KOPT-K1 (cell line): ENCODE results near the gene ARHGAP45.
A peak's percentile ranks its signal among the peaks of the same experiment; 100 is the strongest.

Source experiments
- H3K27ac ChIP-seq: fragments of 200-600 bp; sonication (generic); 2 replicates; pipeline ENCODE4 v1.5.1; 2016; ENCODE audit warnings: antibody characterized with exemption, mild to moderate bottlenecking, low read depth, low read length; ENCODE audit not compliant: poor library complexity, severe bottlenecking
- H3K36me3 ChIP-seq: fragments of 200-600 bp; sonication (generic); 2 replicates; pipeline ENCODE4 v1.5.1; 2017; ENCODE audit warnings: antibody characterized with exemption, mild to moderate bottlenecking, low read length, moderate library complexity; ENCODE audit not compliant: insufficient read depth
- H3K9me3 ChIP-seq: fragments of 200-600 bp; sonication (generic); 2 replicates; pipeline ENCODE4 v1.5.1; 2017; ENCODE audit warnings: antibody characterized with exemption, low read length, mild to moderate bottlenecking; ENCODE audit not compliant: insufficient read depth, poor library complexity, severe bottlenecking

ARHGAP45 gene

GRCh38 chr19:1061987-1062386 lies 5.0 kb upstream of the ARHGAP45 start:
- no peaks in the 10 kb centered on the region for H3K36me3 ChIP-seq
- H3K27ac ChIP-seq, result no peak overlapping the region
- H3K9me3 ChIP-seq, result no peaks in the 10 kb centered on the region

DNA sequence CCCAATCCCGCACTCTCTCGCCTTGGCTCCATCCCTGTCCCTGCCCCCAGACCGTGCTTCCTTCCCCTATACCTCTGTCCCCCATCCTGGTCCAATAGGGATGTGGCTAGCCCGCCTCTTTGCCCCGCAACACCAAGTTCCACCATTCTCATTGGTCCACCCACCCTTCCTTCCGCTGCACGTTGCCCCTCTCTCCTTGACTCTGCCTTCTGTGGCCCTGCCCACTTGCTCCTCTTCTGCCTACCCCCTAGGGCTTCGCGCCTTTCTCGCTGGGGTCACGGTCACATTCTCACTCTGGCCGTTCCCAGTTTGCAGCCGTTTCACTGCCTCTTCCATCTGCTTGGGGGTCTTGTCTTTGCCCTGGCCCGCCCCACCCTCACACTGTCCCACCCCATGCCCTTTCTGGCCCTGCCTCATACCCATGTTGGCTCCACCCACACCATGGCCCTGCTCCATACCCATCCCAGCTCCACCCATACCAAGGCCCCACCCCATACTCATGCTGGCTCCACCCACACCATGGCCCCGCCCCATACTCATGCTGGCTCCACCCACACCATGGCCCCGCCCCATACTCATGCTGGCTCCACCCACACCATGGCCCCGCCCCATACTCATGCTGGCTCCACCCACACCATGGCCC lies 4.5 kb upstream of the ARHGAP45 start:
- Histone ChIP-seq H3K9me3 (no peaks in the 10 kb centered on the region), H3K27ac (no peak overlapping the region), H3K36me3 (no peaks in the 10 kb centered on the region)

GRCh38 chr19:1063030-1063908 lies 3.7 kb upstream of the ARHGAP45 start:
- H3K27ac ChIP-seq, result no peak overlapping the region
- H3K36me3 ChIP-seq, result 0 out of 2 replicates have a peak, but pooled peaks cover under 1% of the 10 kb centered on the region

DNA sequence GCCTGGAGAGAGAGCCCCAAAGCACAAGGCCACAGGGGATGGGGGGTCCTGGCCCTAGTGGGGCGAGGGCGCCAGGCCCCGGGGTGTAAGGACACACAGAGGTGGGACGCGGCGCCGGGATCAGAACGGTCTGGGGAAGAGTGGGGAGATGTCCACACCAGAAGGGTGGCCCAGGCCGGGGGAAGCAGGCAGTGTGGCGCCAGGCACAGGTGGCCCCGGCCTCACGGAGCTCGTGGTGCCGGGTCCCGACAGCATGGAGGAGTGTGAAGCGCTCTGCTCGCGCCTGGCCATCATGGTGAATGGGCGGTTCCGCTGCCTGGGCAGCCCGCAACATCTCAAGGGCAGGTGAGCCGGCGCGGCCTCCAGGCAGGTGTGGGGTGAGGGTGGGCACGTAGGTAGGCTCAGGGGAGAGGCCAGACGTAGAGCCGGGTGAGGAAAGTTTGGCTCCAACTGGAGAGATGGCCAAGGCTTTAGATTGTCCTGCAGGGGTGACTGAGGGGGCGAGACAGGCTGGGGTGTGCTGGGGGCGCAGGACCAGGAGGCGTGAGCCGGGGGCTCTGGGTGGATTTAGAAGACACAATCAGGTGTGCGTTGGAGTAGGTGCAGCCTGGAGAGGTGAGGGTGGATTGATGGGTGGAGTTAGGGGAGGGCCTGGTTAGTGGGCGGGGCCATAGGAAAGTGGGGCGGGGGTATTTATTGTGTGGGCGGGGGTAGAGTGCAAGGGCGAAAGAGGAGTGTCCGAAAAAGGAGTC lies 2.9 kb upstream of the ARHGAP45 start:
- Histone ChIP-seq H3K36me3 (peaks cover 8% of the 10 kb centered on the region; the same call in 1 of the 2 replicates), H3K9me3 (no peaks in the 10 kb centered on the region), H3K27ac (no peak overlapping the region)

More at GRCh38 chr19:1063030-1063908, 3.7 kb upstream of the ARHGAP45 start:
- no peaks in the 10 kb centered on the region for H3K9me3 ChIP-seq

- peaks cover 15% of the 10 kb centered on the region for H3K36me3 ChIP-seq
- H3K27ac ChIP-seq, result no peak overlapping the region
- no peaks in the 10 kb centered on the region for H3K9me3 ChIP-seq
Observed at GRCh38 chr19:1064661-1065605, 2.0 kb upstream of the ARHGAP45 start.

DNA sequence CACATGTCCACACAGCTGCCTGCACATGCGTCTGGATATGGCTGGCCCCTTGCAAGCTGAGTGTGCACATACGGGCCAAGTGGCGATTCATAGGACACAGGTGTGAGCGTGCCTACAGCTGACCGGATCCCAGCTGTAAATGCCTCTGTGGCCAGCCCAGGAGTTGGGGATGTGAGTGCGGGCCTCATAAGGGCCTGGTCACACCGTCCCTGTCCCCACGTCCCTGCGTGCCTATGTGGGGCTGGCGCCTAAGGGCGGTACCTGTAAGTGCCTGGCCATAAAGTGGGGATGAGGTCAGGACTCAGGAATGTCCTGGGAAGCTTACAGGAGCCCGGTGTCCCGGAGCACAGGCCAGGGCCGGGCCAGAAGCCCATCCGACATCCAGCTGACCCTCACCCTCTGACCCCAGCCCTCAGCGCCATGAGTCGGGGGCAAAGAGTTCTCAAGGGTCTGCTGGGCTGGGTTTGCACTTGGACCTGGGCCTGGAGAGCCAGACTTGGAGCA lies 1.3 kb upstream of the ARHGAP45 start:
- H3K27ac ChIP-seq, result no peak overlapping the region

DNA sequence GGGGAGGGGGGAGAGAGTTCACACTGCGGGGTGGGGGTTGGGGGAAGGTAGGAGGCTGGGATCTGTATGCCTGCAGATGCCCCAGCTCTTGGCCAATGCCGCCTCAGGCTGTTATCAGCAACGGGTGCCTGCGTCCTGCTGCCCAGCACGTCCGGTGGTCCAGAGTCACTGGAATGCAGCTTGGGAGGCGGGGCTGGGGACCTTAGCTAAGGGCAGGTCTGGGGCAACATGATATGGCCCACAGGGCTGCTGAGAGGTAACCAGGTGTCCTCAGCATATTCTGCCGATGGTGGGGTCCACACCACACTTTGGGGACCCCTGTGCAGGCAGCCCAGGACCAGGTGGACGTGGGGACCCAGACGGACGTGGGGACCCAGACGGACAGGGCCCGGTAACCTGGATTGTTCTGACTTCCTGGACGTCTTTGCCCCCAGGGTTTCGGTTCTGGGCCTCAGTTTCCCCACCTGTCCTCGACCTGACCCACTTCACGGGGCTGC lies 668 bp upstream of the ARHGAP45 start:
- H3K36me3 ChIP-seq, result peaks cover 27% of the 10 kb centered on the region
- H3K27ac ChIP-seq, result peak overlapping the region; percentile 98

More for the DNA sequence above, 1.3 kb upstream of the ARHGAP45 start:
- Histone ChIP-seq H3K9me3 (no peaks in the 10 kb centered on the region), H3K36me3 (peaks cover 22% of the 10 kb centered on the region)

GRCh38 chr19:1067341-1067957 lies 482 bp downstream of the ARHGAP45 start:
- no peaks in the 10 kb centered on the region for H3K9me3 ChIP-seq
- peak overlapping the region; percentile 98 for H3K27ac ChIP-seq
- peaks cover 38% of the 10 kb centered on the region for H3K36me3 ChIP-seq

More for the DNA sequence above, 668 bp upstream of the ARHGAP45 start:
- no peaks in the 10 kb centered on the region for H3K9me3 ChIP-seq

DNA sequence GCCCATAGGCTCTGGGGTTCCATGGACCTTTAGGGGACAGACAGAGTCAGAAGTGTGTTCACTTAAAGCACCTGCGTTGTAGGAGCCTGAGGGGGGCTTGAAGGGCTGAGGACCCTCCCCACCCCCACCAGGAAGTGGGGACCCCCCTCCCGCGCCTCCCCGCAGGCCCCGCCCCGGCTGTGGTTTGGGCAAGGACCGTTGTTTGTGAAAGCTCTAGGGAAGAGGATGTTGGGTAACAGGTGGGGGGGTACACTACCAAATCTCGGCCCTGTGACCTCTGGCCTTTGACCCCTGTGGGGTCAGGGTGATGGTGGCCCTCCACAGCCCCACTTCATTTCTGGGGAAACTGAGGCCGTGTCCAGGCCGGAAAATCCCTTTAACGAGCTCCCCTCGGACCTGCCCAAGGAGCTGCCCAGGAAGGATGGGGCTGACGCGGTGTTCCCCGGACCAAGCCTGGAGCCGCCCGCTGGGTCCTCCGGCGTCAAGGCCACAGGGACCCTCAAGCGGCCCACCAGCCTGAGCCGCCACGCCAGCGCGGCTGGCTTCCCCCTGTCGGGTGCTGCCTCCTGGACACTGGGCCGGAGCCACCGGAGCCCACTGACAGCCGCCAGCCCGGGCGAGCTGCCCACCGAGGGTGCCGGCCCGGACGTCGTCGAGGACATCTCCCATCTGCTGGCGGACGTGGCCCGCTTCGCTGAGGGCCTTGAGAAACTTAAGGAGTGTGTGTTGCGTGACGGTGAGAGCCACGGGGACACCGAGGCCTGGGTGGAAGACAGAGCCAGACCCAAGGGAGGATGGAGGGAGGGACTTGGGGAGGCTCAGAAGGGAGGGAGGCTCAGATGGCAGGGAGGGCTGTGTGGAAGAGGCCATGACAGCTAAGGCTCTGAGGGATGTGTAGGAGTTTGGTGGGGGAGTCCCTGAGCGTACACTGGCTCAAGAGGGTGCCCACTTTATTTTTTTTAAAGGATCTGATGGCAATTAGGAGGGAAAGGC lies 1.3 kb downstream of the ARHGAP45 start:
- Histone ChIP-seq H3K27ac (peak overlapping the region; percentile 98), H3K9me3 (no peaks in the 10 kb centered on the region), H3K36me3 (peaks cover 46% of the 10 kb centered on the region)

DNA sequence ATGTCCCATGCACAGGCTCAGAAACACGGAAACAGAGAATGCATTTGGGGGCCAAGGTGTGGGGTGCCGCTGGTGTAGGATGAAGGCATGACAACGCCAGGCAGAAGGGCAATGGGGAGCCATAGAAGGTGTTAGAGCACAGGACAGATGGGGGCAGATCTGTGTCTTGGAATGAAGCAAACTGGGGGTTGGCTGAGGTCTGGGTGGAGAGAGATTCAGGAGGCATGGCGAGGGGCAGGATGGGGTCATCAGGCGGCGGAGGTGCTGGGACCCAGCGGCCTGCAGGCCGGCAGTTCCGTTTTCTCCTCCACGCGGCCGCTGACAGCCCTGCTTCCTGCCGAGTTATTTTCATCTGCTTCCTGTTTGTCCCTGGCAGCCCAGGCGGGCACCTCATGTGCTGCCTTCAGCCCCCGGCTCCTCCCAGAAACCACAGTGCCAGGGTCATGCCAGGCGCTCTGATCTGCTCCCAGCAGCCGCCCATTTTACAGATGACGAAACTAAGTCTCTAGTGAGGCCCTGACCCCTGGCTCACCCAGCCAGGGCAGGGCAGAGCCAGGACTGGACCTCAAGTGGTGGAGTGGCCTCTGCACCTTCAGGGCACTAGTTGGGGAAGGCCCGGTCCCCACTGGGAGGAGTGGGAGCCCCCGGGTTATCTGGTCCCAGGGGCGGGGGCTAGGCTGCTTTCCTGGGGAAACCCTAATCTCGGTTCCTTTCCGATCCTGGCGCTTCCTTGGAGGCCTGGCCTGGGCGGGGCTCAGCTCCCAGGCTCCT lies 2.2 kb downstream of the ARHGAP45 start:
- Histone ChIP-seq H3K36me3 (peaks cover 55% of the 10 kb centered on the region), H3K27ac (peak overlapping the region; percentile 98), H3K9me3 (no peaks in the 10 kb centered on the region)

GRCh38 chr19:1070576-1070930 lies 3.6 kb downstream of the ARHGAP45 start:
- Histone ChIP-seq H3K9me3 (no peaks in the 10 kb centered on the region), H3K36me3 (peaks cover 64% of the 10 kb centered on the region), H3K27ac (no peak overlapping the region)
